ENCODE data around the gene OAT.
"Not testable (repeated sequence)": the region's sequence is repeated elsewhere in the genome, so short reads cannot be mapped to it uniquely, and the experiment has no call there.

OAT gene

GRCh38 chr10:124370426-124370825 lies 48.3 kb downstream of the OAT start:
- no peaks in the 10 kb centered on the region for H3K27me3 ChIP-seq (ENCODE audit: control insufficient read depth, insufficient read depth, low read length)
- H3K9me3 ChIP-seq (ENCODE audit: control insufficient read depth, low read depth, low read length): no peaks in the 10 kb centered on the region
- no peak overlapping the region for H3K27ac ChIP-seq (ENCODE audit: low read length)
- H3K9ac ChIP-seq (ENCODE audit: low read length): no peak overlapping the region
- H3K4me3 ChIP-seq (ENCODE audit: low read length): no peak overlapping the region
- H3K4me1 ChIP-seq (ENCODE audit: control insufficient read depth, low read depth, low read length): peaks cover 13% of the 10 kb centered on the region
- H3K36me3 ChIP-seq (ENCODE audit: control insufficient read depth, low read depth, low read length): no peaks in the 10 kb centered on the region

- Histone ChIP-seq H3K4me1 (ENCODE audit: control insufficient read depth, low read depth, low read length) (peaks cover 8% of the 10 kb centered on the region), H3K36me3 (ENCODE audit: control insufficient read depth, low read depth, low read length) (no peaks in the 10 kb centered on the region), H3K27me3 (ENCODE audit: control insufficient read depth, insufficient read depth, low read length) (no peaks in the 10 kb centered on the region)
Observed at GRCh38 chr10:124369986-124370385, 48.7 kb downstream of the OAT start.

GRCh38 chr10:124369533-124369932 lies 49.2 kb downstream of the OAT start:
- H3K36me3 ChIP-seq (ENCODE audit: control insufficient read depth, low read depth, low read length); H3K9me3 ChIP-seq (ENCODE audit: control insufficient read depth, low read depth, low read length); H3K27me3 ChIP-seq (ENCODE audit: control insufficient read depth, insufficient read depth, low read length); H3K4me1 ChIP-seq (ENCODE audit: control insufficient read depth, low read depth, low read length); H3K9ac ChIP-seq (ENCODE audit: low read length); H3K27ac ChIP-seq (ENCODE audit: low read length); H3K4me3 ChIP-seq (ENCODE audit: low read length): not testable (repeated sequence)

More at GRCh38 chr10:124369986-124370385, 48.7 kb downstream of the OAT start:
- no peaks in the 10 kb centered on the region for H3K9me3 ChIP-seq (ENCODE audit: control insufficient read depth, low read depth, low read length)
- no peak overlapping the region for H3K27ac ChIP-seq (ENCODE audit: low read length)
- no peak overlapping the region for H3K4me3 ChIP-seq (ENCODE audit: low read length)
- H3K9ac ChIP-seq (ENCODE audit: low read length): no peak overlapping the region

- no peaks in the 10 kb centered on the region for H3K36me3 ChIP-seq (ENCODE audit: control insufficient read depth, low read depth, low read length)
- no peak overlapping the region for H3K9ac ChIP-seq (ENCODE audit: low read length)
- no peaks in the 10 kb centered on the region for H3K9me3 ChIP-seq (ENCODE audit: control insufficient read depth, low read depth, low read length)
- H3K27ac ChIP-seq (ENCODE audit: low read length): no peak overlapping the region
- H3K27me3 ChIP-seq (ENCODE audit: control insufficient read depth, insufficient read depth, low read length): no peaks in the 10 kb centered on the region
- no peak overlapping the region for H3K4me3 ChIP-seq (ENCODE audit: low read length)
- no peaks in the 10 kb centered on the region for H3K4me1 ChIP-seq (ENCODE audit: control insufficient read depth, low read depth, low read length)
Observed at GRCh38 chr10:124369066-124369465, 49.7 kb downstream of the OAT start.

GRCh38 chr10:124367936-124368335 lies 50.8 kb downstream of the OAT start:
- no peak overlapping the region for H3K9ac ChIP-seq (ENCODE audit: low read length)
- no peaks in the 10 kb centered on the region for H3K36me3 ChIP-seq (ENCODE audit: control insufficient read depth, low read depth, low read length)
- no peaks in the 10 kb centered on the region for H3K9me3 ChIP-seq (ENCODE audit: control insufficient read depth, low read depth, low read length)
- H3K4me1 ChIP-seq (ENCODE audit: control insufficient read depth, low read depth, low read length): peaks cover 7% of the 10 kb centered on the region
- no peaks in the 10 kb centered on the region for H3K27me3 ChIP-seq (ENCODE audit: control insufficient read depth, insufficient read depth, low read length)
- H3K4me3 ChIP-seq (ENCODE audit: low read length): no peak overlapping the region
- no peak overlapping the region for H3K27ac ChIP-seq (ENCODE audit: low read length)

- Histone ChIP-seq H3K27ac (ENCODE audit: low read length) (no peak overlapping the region), H3K4me1 (ENCODE audit: control insufficient read depth, low read depth, low read length) (peaks cover 8% of the 10 kb centered on the region), H3K4me3 (ENCODE audit: low read length) (no peak overlapping the region), H3K9ac (ENCODE audit: low read length) (no peak overlapping the region), H3K36me3 (ENCODE audit: control insufficient read depth, low read depth, low read length) (no peaks in the 10 kb centered on the region), H3K27me3 (ENCODE audit: control insufficient read depth, insufficient read depth, low read length) (no peaks in the 10 kb centered on the region), H3K9me3 (ENCODE audit: control insufficient read depth, low read depth, low read length) (no peaks in the 10 kb centered on the region)
Observed at GRCh38 chr10:124367414-124367813, 51.3 kb downstream of the OAT start.

- H3K27ac ChIP-seq (ENCODE audit: low read length): no peak overlapping the region
- no peaks in the 10 kb centered on the region for H3K27me3 ChIP-seq (ENCODE audit: control insufficient read depth, insufficient read depth, low read length)
- peaks cover 11% of the 10 kb centered on the region for H3K4me1 ChIP-seq (ENCODE audit: control insufficient read depth, low read depth, low read length)
- H3K9me3 ChIP-seq (ENCODE audit: control insufficient read depth, low read depth, low read length): no peaks in the 10 kb centered on the region
- no peaks in the 10 kb centered on the region for H3K36me3 ChIP-seq (ENCODE audit: control insufficient read depth, low read depth, low read length)
- H3K9ac ChIP-seq (ENCODE audit: low read length): no peak overlapping the region
- no peak overlapping the region for H3K4me3 ChIP-seq (ENCODE audit: low read length)
Observed at GRCh38 chr10:124366825-124367224, 51.9 kb downstream of the OAT start.

- no peak overlapping the region for H3K9ac ChIP-seq (ENCODE audit: low read length)
- no peak overlapping the region for H3K4me3 ChIP-seq (ENCODE audit: low read length)
- H3K4me1 ChIP-seq (ENCODE audit: control insufficient read depth, low read depth, low read length): peaks cover 11% of the 10 kb centered on the region
- no peak overlapping the region for H3K27ac ChIP-seq (ENCODE audit: low read length)
- no peaks in the 10 kb centered on the region for H3K36me3 ChIP-seq (ENCODE audit: control insufficient read depth, low read depth, low read length)
- no peaks in the 10 kb centered on the region for H3K27me3 ChIP-seq (ENCODE audit: control insufficient read depth, insufficient read depth, low read length)
- H3K9me3 ChIP-seq (ENCODE audit: control insufficient read depth, low read depth, low read length): no peaks in the 10 kb centered on the region
Observed at GRCh38 chr10:124366343-124366742, 52.4 kb downstream of the OAT start.

- Histone ChIP-seq H3K4me3 (ENCODE audit: low read length) (no peak overlapping the region), H3K27ac (ENCODE audit: low read length) (no peak overlapping the region), H3K27me3 (ENCODE audit: control insufficient read depth, insufficient read depth, low read length) (no peaks in the 10 kb centered on the region), H3K4me1 (ENCODE audit: control insufficient read depth, low read depth, low read length) (peaks cover 11% of the 10 kb centered on the region), H3K9ac (ENCODE audit: low read length) (no peak overlapping the region), H3K36me3 (ENCODE audit: control insufficient read depth, low read depth, low read length) (no peaks in the 10 kb centered on the region), H3K9me3 (ENCODE audit: control insufficient read depth, low read depth, low read length) (no peaks in the 10 kb centered on the region)
Observed at GRCh38 chr10:124364674-124365073, 54.0 kb downstream of the OAT start.

GRCh38 chr10:124362568-124362967 lies 56.2 kb downstream of the OAT start:
- Histone ChIP-seq H3K4me3 (ENCODE audit: low read length) (no peak overlapping the region), H3K36me3 (ENCODE audit: control insufficient read depth, low read depth, low read length) (no peaks in the 10 kb centered on the region), H3K4me1 (ENCODE audit: control insufficient read depth, low read depth, low read length) (peaks cover 11% of the 10 kb centered on the region), H3K9ac (ENCODE audit: low read length) (no peak overlapping the region), H3K9me3 (ENCODE audit: control insufficient read depth, low read depth, low read length) (no peaks in the 10 kb centered on the region), H3K27ac (ENCODE audit: low read length) (no peak overlapping the region), H3K27me3 (ENCODE audit: control insufficient read depth, insufficient read depth, low read length) (no peaks in the 10 kb centered on the region)

GRCh38 chr10:124359336-124359832 lies 59.3 kb downstream of the OAT start:
- no peaks in the 10 kb centered on the region for H3K36me3 ChIP-seq (ENCODE audit: control insufficient read depth, low read depth, low read length)
- H3K9ac ChIP-seq (ENCODE audit: low read length): no peak overlapping the region
- peaks cover 3% of the 10 kb centered on the region for H3K27me3 ChIP-seq (ENCODE audit: control insufficient read depth, insufficient read depth, low read length)
- no peak overlapping the region for H3K4me3 ChIP-seq (ENCODE audit: low read length)
- no peak overlapping the region for H3K27ac ChIP-seq (ENCODE audit: low read length)
- H3K9me3 ChIP-seq (ENCODE audit: control insufficient read depth, low read depth, low read length): no peaks in the 10 kb centered on the region
- H3K4me1 ChIP-seq (ENCODE audit: control insufficient read depth, low read depth, low read length): peaks cover 21% of the 10 kb centered on the region

GRCh38 chr10:124357561-124357885 lies 61.2 kb downstream of the OAT start:
- Histone ChIP-seq H3K9me3 (ENCODE audit: control insufficient read depth, low read depth, low read length) (no peaks in the 10 kb centered on the region), H3K4me3 (ENCODE audit: low read length) (no peak overlapping the region), H3K36me3 (ENCODE audit: control insufficient read depth, low read depth, low read length) (no peaks in the 10 kb centered on the region), H3K27me3 (ENCODE audit: control insufficient read depth, insufficient read depth, low read length) (peaks cover 6% of the 10 kb centered on the region), H3K9ac (ENCODE audit: low read length) (no peak overlapping the region), H3K27ac (ENCODE audit: low read length) (no peak overlapping the region), H3K4me1 (ENCODE audit: control insufficient read depth, low read depth, low read length) (peaks cover 15% of the 10 kb centered on the region)
